Stimulated activated CD8-positive, alpha-beta memory T cell treated with anti-CD3 and anti-CD28 coated beads, Interleukin-4, amount 100 ng/mL, for 48 hours (primary cell): ENCODE results near the gene LARGE2.

Experiments used
- DNase-seq: peaks from one replicate; pipeline ENCODE4 v3.0.0-alpha.2; 2020

Gene LARGE2

DNA sequence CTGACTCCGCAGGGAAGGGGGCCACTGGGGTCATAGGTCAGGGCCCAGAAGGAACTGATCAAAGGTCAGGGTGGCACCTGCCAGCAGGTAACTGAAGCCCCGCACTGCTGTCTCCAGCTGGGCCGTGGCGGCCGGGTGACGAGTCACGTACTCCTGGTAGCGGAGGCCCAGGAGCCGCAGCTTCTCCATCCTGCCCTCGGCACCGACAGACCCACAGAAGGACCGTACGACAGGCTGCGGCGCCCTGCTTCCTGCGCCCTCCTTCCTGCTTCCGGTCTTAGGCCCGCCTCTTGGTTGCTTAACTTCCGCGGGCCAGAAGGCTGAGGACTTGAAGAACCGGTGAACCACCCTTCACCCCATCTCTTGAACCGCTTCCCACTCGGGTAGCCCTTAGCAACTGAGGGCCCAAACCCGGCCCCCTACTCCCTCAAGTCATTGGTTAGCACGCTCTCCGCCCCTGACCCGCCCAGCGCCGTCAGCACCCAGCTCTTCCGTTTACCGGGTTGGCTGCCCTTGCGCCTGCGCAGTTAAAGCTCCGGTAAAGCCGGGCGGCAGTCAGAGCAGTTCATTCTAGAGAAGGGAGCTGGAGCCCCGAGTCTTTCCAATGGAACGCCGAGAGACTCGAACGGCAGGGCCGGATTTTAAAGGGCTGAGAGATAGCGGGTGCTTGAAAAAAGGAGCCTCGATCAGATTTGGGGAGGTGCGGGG lies 4.7 kb upstream of the LARGE2 start, which contains the start of gene PEX16:
Gene PEX16, minus strand, starts transcription at position 255 of the 708 bp plus-strand sequence. Its CDS starts 66 bp downstream, at position 189.
- DNase-seq = peak; percentile 95

DNA sequence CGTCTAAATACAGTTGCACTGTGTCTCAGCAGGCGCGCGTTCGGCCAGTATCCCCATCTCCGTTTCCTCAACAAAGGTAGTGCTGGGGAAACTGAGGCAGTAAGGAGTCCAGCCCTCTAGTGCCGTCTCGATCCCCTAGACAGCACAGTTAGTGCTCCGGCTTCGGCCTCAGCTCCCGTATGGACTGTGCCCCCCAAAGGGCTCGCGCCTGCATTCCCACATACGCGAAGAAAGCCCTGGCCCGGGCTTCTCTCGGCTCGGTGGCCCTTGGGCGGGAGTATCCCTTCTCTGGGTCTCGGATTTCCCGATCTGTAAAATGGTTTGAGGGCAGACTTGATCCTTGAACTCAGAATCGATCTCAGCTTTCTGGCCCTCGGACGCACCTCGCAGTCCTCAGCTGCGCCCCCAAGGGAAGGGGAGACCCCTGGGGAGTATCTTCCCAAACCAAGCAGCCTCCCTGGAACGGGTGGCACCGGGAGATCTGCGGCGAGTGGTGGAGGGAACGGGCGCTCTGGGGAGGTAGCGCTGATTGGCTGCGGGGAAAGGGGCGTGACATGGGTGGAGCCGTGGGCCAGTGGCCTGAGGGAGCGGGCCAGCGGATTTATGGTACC lies 4.0 kb upstream of the LARGE2 start:
- DNase-seq = peak; percentile 83

DNA sequence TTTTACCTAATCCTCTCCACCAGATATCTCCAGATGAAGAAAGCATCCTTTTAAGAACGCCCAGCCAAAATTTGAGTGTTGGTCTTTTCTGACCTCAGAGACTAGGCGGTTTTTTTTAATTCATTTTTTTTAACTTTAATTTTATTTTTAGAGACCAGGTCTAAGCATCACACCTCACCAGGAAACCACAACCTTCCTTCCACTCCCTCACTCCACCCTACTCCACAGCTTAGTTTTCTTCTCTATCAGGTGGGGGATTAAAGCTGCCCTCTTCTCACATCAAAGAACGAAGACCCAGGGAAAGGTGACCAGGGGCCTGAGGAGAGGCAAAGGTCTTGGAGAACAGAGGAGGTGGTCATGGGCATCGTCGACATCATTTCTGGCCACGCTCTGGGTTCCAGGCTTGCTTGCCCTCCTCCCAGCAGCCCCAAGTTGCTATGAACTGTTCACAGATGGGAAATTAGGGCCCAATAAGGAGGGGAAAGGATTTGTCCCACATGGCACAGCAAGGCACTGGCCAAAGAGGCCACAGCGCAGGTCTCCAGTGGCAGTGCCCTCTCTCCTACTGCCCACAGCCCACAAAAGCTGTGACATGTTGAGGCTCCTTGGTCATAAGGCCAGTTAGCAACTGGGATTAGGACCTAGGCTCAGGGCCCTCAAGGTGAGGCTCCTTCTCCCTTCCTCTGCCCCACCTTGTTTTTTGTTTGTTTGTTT lies 3.3 kb upstream of the LARGE2 start:
- no peak for DNase-seq

DNA sequence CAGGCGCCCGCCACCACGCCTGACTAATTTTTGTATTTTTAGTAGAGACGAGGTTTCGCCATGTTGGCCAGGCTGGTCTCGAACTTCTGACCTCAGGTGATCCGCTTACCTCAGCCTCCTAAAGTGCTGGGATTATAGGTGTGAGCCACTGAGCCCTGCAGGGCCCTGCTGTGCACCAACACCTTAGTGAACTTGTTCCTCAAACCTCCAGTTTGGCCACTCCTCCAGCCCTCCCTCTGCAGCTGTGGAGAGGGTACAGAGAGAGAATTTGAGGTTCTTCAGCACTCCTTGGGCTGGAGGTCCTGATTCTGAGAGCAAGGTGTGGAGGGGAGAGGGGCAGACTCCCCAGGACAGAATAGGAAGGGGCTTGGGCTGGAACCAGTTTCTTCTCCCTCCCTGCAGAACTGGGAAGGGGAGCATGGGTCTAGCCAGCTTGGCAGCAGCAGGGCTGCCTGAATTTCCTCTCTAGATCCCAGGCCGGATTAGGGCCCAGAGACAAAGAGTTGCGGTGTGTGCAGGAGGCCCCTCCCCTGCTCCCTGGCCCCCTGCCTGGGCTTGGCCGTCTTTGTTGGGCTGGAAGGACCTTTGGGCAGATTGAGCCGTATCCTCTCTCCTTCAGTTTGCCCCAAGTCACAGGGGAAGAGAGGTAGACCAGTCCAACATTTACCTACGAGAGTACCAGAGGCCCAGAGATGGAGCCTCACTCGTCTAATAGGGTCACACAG lies 2.5 kb upstream of the LARGE2 start:
- DNase-seq = no peak

DNA sequence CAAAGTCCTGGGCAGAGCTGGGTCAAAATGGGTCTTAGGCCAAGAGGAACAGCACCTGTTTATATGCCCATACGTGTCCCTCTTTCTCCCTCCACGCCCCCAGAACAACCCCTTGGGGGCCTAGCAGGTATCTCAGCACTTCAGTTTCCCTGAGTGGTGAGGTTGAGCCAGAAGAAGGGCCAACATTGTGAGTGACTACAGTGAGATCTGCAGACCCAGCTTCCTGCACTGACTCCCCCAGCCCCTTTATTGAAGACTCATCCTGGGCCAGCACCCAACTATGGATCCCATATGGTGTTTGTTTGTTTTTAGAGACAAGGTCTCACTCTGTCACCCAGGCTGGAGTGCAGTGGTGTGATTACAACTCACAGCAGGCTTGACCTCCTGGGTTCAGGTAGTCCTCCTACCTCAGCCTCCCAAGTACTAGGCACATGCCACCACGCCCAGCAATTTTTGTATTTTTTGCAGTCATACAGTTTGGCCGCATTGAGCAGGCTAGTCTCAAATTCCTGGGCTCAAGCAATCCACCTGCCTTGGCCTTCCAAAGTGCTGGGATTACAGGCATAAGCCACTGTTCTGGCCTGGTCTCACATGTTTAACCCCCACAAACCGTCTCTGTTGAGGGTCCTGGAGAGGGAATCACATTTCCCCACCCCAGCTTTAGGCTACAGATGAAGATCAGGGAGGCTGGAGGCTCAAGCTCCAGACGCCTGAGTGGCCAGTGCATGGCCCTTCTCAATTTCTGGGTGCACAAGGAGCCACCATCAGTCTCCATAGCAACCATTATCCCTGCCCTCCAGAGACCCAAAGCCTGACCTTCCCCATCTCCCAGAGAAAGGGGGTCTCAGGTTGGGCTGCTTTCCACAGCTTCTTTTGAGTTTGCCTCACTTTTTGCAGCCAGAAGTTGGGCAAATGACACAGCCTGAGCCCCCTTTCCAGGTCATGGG lies 1.7 kb upstream of the LARGE2 start:
- no peak for DNase-seq

DNA sequence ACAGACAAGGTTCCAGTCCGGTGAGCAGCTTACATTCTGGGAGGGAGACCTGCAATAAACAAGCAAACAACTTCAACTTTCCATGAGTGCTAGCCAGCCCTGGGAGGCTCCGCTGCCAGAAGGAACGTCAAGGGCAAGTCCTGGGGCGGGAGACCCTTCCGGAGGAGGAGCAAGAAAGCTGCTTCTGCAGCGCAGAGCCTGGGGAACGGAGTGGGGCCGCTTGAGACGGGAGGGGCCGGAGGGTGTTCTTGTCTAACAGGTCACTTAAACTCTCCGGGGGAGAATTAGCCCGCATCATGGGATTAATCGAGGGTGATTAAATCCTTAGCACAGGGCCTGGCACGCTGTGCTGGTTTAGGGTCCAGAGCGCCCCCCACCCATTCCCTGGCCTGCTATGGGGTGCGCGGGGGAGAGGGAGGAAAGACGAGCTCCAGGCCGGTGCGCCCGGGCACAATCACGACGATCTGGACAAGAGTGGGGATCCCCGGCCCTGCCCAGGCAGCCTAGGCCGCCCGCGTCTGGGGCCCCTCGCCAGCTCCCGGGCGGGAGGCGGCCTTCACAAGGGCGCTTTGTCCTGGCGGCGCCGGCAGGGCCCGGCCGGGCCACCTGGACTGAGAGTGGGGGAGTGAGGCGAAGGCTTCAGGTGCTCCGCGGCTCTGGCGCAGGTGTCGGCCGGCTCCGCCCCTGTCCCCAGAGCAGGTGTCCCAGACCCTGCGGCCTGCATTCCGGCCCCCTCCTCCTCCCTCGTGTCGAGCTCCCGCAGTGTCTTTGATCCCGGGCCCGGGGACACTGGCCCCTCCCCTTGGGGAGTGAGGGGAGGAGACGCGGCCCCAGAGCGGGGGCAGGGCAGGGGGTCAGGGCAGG lies 663 bp upstream of the LARGE2 start:
- DNase-seq = no peak

DNA sequence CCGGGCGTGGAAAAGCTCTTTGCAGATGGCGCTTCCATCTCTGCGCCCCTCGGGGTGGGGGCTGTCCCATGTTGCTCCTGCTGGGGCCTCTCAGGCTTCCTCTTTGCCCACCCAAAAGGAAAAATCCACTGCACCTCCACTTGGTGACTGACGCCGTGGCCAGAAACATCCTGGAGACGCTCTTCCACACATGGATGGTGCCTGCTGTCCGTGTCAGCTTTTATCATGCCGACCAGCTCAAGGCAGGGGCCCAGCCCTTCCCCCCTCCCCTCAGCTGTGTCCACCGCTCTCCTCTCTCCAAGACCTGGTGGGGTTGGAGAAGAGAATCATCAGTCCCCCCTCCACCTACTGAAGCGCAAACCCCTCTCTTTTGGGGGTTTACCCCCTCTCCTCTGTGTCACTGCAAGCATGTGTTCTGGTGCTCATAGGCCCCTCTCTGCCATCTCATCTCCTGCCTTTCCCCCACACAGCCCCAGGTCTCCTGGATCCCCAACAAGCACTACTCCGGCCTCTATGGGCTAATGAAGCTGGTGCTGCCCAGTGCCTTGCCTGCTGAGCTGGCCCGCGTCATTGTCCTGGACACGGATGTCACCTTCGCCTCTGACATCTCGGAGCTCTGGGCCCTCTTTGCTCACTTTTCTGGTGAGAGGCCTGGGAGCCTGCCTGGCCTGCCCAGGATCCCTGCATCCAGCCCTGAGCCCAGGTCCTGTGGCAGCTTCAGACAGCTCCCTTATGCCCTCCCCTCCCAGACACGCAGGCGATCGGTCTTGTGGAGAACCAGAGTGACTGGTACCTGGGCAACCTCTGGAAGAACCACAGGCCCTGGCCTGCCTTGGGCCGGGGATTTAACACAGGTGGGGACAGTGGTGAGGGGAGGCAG lies 1.8 kb downstream of the LARGE2 start:
- DNase-seq = no peak

DNA sequence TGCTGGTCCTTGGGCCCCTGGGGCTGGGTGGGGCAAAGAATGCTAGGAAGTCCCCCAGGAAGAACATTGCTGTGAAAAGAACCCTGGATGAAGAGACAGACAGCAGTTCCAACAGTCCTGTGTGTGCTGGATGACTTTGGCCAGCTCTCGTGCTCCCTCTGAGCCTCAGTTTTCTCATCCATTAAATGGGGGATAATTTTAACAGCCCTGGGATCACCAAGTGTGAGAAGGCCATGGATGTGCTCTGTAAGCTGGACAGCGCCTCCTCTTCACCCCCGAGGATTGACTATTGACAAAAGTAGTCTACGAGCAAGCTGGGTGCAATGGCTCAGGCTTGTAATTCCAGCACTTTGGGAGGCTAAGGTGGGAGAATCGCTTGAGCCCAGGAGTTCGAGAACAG lies 2.5 kb downstream of the LARGE2 start:
- no peak for DNase-seq

DNA sequence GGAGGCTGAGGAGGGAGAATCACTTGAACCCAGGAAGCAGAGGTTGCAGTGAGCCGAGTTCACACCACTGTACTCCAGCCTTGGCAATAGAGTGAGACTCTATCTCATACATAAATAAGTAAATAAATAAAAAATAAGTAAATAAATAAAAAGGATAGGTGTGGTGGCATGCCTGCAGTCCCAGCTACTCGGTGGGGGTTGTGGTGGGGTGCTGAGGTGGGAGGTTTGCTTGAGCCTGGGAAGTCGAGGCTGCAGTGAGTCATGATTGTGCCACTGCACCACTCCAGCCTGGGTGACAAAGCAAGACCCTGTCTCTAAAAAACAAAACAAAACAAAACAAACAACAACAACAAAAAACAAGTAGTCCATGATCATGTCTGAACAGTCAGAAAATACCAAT lies 3.1 kb downstream of the LARGE2 start:
- no peak for DNase-seq

DNA sequence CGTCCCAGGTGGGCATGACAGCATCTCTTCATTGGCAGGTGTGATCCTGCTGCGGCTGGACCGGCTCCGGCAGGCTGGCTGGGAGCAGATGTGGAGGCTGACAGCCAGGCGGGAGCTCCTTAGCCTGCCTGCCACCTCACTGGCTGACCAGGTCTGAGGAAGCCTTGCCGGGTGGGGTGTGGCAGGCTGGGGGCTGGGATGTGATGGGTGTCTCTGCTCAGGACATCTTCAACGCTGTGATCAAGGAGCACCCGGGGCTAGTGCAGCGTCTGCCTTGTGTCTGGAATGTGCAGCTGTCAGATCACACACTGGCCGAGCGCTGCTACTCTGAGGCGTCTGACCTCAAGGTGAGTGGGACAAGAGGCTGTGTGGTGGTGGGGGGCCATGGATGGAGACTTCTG lies 3.5 kb downstream of the LARGE2 start:
- no peak for DNase-seq

DNA sequence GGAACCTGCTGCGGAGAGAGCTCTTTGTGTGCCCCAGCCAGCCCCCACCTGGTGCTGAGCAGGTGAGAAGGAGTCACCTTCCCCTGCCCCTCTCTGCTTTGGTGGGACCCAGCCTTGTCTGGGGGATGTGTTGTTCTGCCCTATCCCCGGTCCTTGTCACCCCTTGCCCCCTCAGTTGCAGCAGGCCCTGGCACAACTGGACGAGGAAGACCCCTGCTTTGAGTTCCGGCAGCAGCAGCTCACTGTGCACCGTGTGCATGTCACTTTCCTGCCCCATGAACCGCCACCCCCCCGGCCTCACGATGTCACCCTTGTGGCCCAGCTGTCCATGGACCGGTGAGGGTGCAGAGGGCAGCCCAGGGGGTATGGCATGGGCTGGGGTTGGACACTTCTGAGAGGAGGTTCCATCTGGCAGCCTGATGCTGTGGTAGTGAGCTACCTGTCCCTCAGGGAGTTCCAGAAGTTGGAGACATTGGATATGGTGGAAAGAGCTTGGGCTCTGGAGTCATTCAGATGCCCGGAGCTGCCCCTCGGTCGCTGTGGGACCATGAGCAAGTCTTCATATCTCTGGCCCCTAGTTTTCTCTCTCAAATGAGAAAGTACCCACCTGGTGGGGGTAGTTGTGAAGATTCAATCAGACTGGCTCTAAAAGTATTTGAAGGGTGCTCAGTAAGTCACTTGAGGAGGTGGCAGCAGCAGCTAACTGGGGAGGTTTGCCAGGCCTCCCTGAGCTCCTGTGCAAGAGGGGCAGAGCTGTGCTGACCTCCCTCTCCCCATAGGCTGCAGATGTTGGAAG lies 4.3 kb downstream of the LARGE2 start:
- no peak for DNase-seq

DNA sequence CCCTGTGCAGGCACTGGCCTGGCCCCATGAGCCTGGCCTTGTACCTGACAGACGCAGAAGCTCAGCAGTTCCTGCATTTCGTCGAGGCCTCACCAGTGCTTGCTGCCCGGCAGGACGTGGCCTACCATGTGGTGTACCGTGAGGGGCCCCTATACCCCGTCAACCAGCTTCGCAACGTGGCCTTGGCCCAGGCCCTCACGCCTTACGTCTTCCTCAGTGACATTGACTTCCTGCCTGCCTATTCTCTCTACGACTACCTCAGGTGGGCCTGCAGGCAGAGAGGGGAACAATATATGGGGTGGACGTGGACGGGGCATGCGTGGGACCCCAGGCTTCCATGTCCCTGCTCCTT lies 4.9 kb downstream of the LARGE2 start:
- DNase-seq = no peak

DNA sequence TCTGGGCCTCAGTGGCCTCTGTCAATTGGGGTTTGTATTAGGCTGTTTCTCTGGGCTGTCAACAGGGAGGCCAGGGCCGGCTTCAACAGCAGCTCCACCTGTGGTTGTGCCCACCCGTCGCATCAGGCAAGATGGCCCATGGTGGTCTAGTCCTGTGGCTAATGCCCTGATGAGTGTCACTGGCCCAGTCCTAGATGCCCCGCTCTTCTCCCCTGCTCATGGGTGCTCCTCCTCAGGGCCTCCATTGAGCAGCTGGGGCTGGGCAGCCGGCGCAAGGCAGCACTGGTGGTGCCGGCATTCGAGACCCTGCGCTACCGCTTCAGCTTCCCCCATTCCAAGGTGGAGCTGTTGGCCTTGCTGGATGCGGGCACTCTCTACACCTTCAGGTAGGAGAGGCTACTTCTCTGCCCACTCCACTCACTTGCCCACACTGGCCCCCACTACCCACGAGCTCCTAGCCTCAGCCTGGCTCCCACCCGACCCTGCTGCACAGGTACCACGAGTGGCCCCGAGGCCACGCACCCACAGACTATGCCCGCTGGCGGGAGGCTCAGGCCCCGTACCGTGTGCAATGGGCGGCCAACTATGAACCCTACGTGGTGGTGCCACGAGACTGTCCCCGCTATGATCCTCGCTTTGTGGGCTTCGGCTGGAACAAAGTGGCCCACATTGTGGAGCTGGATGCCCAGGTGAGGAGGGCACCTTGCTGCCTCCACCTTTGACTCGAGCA lies 5.4 kb downstream of the LARGE2 start:
- no peak for DNase-seq

DNA sequence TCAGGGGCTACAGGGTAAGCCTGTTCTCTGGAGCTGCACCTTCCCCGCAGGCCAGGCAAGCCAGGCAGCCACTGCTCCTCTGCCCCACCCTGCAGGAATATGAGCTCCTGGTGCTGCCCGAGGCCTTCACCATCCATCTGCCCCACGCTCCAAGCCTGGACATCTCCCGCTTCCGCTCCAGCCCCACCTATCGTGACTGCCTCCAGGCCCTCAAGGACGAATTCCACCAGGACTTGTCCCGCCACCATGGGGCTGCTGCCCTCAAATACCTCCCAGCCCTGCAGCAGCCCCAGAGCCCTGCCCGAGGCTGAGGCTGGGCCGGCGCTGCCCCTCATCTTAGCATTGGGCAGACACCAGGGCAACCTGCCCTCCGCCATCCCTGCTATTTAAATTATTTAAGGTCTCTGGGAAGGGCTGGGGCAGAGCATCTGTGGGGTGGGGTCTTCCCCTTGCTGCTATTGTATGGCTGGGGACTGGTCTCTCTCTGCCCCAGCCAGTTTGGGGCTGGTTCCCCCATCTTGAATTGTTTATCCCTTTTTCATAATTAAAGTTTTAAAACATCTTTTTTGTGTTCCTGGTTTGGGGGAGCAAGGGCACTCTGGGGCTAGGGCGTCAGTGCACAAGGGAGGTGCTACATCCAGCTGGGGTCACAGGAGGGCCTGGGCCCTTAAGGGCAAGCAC lies 6.2 kb downstream of the LARGE2 start:
- DNase-seq = no peak

DNA sequence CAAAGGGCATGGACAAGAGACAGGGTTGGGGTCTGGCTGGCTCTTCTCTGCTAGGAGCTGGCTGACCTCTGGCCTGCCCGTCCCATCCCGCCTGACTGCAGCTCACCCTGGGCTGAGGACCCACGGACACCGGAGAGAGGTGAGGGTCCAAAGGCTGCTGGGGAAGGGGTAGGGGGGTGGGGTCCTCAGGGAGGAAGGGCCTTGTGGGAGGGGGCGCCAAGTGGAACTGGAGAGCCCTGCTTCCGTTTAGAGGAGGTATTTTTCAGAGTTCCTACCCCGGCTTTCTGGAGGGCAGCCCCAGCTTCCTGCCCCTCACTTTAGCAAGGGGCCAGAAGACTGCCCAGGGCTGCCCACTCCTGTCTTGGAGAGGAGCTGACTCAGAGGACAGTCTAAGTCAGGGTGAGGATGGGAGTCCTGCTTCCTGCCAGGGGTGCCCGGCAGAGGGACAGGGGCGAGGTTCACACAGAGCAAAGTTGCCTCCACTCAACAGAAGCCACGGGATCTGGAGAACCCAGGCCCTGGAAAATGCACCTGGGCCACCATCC lies 7.1 kb downstream of the LARGE2 start:
- DNase-seq = no peak

DNA sequence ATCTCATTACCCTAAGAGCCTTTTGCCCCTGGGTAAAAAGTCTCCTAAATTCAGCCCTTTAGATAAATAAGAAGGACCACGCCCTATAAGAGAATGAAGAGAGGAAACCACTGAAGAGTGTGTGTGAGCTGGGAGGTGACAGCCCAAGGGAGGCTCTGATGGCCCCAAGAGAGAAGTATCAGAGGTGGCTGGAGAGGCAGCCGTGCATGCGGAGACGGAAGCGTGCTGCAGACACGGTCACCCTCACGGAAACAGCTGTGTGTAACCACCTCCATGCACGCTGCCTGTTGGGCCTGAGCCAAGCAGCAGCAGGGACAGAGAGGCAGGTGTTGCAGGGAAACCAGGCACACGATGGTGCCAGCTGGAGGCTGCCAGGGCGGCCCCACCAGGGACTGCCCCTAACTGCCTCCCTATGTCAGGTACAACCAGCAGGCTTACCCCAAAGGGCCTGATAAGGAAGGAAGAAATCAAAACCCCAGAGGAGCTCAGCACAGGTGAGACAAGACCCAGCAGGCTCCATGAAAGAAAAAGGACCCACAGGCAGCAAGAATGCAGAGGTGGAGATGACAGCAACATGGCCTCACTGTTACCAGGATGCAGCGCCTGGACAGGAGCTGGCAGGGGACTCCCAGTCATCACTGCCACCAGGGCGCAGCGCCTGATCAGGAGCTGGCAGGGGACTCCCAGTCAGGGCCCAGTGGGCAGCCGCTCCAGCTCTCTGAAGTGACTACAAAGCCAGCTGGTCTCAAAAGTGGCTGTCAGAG lies 7.8 kb downstream of the LARGE2 start:
- DNase-seq = no peak

DNA sequence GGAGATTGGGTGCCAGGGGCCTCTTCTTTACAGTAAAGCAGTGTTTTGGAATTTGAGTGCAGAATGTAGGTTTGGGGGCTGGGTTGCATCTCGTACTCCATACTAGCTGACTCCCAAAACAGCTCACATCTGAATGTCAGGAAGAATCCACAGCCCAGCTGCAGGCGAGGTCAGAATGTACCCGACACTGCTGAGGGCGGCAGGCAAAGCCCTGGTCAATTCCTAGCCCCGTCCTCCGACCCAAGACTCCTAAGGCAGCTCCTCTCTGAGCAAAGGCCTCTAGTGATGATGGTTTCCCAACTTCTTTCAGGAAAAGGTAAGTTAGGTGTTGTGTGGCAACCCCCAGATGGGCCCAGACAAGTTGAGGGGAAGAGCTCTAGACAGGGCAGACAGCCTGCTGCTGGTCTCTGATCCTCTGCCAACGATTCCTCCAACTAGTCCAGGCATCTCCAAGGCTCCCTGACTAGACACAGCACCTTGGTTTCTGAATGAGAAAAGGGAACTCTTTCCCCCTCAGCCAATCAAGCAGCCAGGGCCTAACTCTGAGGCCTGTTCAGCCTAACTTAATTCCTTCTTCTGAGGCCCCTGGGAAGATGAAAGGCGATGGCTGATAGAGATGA lies 8.6 kb downstream of the LARGE2 start:
- no peak for DNase-seq
